T1000 (cell line): Measurements from ENCODE around the gene GCNT4.
A peak's percentile ranks its signal among the peaks of the same experiment; 100 is the strongest.
"Not testable (repeated sequence)": the region's sequence is repeated elsewhere in the genome, so short reads cannot be mapped to it uniquely, and the experiment has no call there.

ENCODE experiments used
- DNase-seq: peaks from one replicate; lab custom pipeline; 2025; ENCODE audit warnings: mixed read lengths; lab: John Stamatoyannopoulos, UW

GCNT4 gene

GRCh38 chr5:75052192-75053053 is at the start of gene GCNT4:
TSS of gene GCNT4 (minus strand) at chr5:75052558. CDS start at chr5:75030037, 22,521 bp downstream.
- DNase-seq, result peak; percentile 59

GRCh38 chr5:75095956-75096355 is 43.6 kb upstream of the GCNT4 start:
- DNase-seq, result not testable (repeated sequence)

- DNase-seq, result no peak
These were observed 39.2 kb upstream of the GCNT4 start for GRCh38 chr5:75091597-75091996.

GRCh38 chr5:75089662-75090061 is 37.3 kb upstream of the GCNT4 start:
- no peak for DNase-seq

GRCh38 chr5:75089137-75089536 is 36.8 kb upstream of the GCNT4 start:
- DNase-seq, result no peak

- DNase-seq, result no peak
These were observed 36.3 kb upstream of the GCNT4 start for GRCh38 chr5:75088648-75089047.

GRCh38 chr5:75081510-75081909 is 29.2 kb upstream of the GCNT4 start:
- DNase-seq, result no peak

- not testable (repeated sequence) for DNase-seq
These were observed 27.0 kb upstream of the GCNT4 start for GRCh38 chr5:75079346-75079745.

- no peak for DNase-seq
These were observed 25.7 kb upstream of the GCNT4 start for GRCh38 chr5:75078027-75078426.

GRCh38 chr5:75072061-75072460 is 19.7 kb upstream of the GCNT4 start:
- no peak for DNase-seq

- DNase-seq, result no peak
These were observed 18.7 kb upstream of the GCNT4 start for GRCh38 chr5:75071100-75071499.

- no peak for DNase-seq
These were observed 15.1 kb upstream of the GCNT4 start for GRCh38 chr5:75067434-75067833.

GRCh38 chr5:75062925-75063531 is 10.7 kb upstream of the GCNT4 start:
- no peak for DNase-seq

- DNase-seq, result no peak
These were observed 7.7 kb upstream of the GCNT4 start for GRCh38 chr5:75059912-75060545.

GRCh38 chr5:75058986-75059535 is 6.7 kb upstream of the GCNT4 start:
- DNase-seq, result no peak

GRCh38 chr5:75057561-75057960 is 5.2 kb upstream of the GCNT4 start:
- DNase-seq, result no peak

GRCh38 chr5:75055727-75056144 is 3.4 kb upstream of the GCNT4 start:
- no peak for DNase-seq

GRCh38 chr5:75054134-75054930 is 2.0 kb upstream of the GCNT4 start:
- DNase-seq, result no peak

GRCh38 chr5:75053304-75054133 is 1.2 kb upstream of the GCNT4 start:
- DNase-seq, result peak; percentile 33

GRCh38 chr5:75053054-75053303 is 621 bp upstream of the GCNT4 start:
- DNase-seq, result no peak

GRCh38 chr5:75051217-75051751 is 1.1 kb downstream of the GCNT4 start:
- no peak for DNase-seq
